ENCODE measurements around the gene LRRC73. TPM values are rescaled to one million over a fixed set of nuclear protein-coding genes. Genes with fewer than 3 reads are reported as not detected.

Gene LRRC73
- total RNA-seq, 1 donor from 2014 or later = not detected

- no peak for DNase-seq (ENCODE audit: low read depth)
- H3K4me3 ChIP-seq (ENCODE audit: low read depth, low read length) = no peak overlapping the region
- TF ChIP-seq, protein P1, sequence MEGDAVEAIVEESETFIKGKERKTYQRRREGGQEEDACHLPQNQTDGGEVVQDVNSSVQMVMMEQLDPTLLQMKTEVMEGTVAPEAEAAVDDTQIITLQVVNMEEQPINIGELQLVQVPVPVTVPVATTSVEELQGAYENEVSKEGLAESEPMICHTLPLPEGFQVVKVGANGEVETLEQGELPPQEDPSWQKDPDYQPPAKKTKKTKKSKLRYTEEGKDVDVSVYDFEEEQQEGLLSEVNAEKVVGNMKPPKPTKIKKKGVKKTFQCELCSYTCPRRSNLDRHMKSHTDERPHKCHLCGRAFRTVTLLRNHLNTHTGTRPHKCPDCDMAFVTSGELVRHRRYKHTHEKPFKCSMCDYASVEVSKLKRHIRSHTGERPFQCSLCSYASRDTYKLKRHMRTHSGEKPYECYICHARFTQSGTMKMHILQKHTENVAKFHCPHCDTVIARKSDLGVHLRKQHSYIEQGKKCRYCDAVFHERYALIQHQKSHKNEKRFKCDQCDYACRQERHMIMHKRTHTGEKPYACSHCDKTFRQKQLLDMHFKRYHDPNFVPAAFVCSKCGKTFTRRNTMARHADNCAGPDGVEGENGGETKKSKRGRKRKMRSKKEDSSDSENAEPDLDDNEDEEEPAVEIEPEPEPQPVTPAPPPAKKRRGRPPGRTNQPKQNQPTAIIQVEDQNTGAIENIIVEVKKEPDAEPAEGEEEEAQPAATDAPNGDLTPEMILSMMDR (conservative IDR thresholded peaks at IDR 0.05; ENCODE audit: low read depth, low read length) = peak; percentile 73
Observed at GRCh38 chr6:43496370-43497128, 13.6 kb downstream of the LRRC73 start.

DNA sequence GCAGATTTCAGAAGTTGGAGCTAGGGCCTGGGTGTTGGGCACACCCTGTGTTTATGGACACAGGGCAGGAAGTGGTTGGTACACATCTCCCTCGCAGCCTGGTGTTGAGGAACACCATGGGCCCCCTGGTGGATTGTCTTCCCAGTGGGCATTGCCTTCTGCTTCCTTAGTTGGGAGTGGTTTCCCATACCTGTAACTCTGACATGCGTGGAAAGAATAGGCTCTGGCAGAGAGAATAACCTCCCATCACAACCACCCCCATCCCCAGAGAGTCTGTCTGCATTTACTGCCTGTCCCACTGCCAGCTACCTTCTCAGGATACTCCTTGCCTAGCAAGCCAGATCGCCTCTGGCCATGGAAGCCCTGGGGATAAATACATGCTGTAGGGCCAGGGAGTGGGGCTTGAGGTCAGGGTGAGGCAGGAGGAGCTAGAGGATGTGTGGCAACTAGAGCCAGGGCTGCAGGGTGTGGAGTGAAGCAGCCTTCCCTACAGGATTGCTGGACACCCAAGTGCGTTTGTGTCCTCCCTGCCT, 14.7 kb downstream of the LRRC73 start:
- H3K4me3 ChIP-seq (ENCODE audit: low read depth, low read length) = no peak overlapping the region
- TF ChIP-seq, protein P1 (conservative IDR thresholded peaks at IDR 0.05; ENCODE audit: low read depth, low read length) = peak; percentile 39
- no peak for DNase-seq (ENCODE audit: low read depth)

DNA sequence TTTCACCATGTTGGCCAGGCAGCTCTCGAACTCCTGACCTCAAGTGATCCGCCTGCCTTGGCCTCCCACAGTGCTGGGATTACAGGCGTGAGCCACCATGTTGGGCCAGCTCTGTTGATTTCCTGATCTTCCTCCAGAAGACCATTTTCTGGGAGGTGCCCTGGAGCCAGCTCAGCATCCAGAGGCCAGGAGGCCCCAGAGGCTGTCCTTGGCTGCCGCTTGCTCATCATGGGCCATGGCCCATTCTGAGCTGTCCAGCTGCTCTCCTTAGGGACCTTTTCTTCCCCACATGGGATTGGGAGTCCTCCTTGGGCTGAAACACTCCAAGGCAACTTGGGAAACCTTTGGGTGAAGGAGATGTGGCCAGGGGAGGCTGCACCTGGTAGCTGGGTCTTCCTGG, 15.4 kb downstream of the LRRC73 start:
- no peak overlapping the region for H3K4me3 ChIP-seq (ENCODE audit: low read depth, low read length)
- TF ChIP-seq, protein P1 (conservative IDR thresholded peaks at IDR 0.05; ENCODE audit: low read depth, low read length) = no peak
- no peak for DNase-seq (ENCODE audit: low read depth)

- TF ChIP-seq, protein P1 (conservative IDR thresholded peaks at IDR 0.05; ENCODE audit: low read depth, low read length) = no peak
- H3K4me3 ChIP-seq (ENCODE audit: low read depth, low read length) = no peak overlapping the region
- no peak for DNase-seq (ENCODE audit: low read depth)
Observed at GRCh38 chr6:43494321-43494720, 15.8 kb downstream of the LRRC73 start.

DNA sequence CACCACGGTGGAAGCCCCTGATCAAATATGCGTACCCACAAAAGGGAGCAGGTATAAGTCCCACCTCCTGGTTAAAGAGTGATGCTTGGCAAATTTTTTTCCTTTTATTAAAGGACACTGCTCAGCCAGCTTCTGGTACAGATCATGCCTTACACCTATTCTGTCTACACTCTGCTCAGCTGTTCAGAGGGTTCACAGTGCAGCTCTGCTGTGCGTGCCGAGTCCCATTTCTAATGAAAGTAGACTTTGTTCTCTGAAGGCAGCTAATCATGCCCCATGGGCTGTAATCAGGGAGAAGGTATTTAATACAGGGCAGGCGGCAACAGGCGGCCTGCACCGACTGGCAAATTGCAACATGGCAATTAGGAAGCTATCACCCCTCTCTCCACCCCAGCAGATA, 16.3 kb downstream of the LRRC73 start:
- H3K4me3 ChIP-seq (ENCODE audit: low read depth, low read length) = no peak overlapping the region
- DNase-seq (ENCODE audit: low read depth) = no peak
- TF ChIP-seq, protein P1 (conservative IDR thresholded peaks at IDR 0.05; ENCODE audit: low read depth, low read length) = no peak

DNA sequence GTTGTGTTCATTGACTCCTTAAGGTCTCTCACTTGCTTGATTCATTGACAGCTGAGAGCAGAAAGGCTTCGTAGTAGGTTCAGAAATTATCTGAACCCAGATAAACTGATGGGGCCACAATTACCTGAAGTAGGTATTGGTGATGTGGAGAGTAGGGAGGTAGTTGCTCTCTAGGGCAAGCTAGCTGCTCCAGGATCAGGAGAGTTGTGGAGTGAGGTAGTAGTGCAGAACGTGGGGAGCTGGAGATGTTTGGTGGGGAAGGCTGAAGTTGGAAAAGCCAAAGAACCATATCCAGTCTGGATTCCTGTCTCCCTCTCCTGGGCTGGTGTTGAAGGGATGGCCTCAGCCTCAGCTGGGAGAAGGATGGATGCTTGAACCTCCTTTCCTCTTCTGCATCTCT, 16.9 kb downstream of the LRRC73 start:
- no peak for DNase-seq (ENCODE audit: low read depth)
- no peak overlapping the region for H3K4me3 ChIP-seq (ENCODE audit: low read depth, low read length)
- TF ChIP-seq, protein P1 (conservative IDR thresholded peaks at IDR 0.05; ENCODE audit: low read depth, low read length) = no peak

DNA sequence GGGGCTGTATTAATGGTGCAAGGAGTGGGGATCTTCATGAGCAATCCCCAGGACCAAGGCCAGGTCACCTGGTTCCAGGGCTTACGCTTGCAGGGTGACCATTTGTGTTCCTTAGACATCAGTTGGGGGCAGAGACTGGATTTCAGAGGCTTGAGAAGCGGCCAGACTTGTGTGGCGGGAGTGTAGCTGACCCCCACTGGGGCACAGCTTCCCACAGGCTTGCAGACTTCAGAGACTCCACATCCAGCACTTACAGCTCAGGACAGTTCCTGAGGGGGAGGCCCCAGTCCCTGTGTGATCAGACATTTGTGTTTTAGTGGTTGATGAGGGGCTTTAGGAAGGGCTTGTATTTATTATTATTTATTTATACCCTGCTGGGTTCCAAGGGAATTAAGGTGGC, 17.5 kb downstream of the LRRC73 start:
- DNase-seq (ENCODE audit: low read depth) = no peak
- TF ChIP-seq, protein P1 (conservative IDR thresholded peaks at IDR 0.05; ENCODE audit: low read depth, low read length) = no peak
- H3K4me3 ChIP-seq (ENCODE audit: low read depth, low read length) = no peak overlapping the region
